Heart right ventricle (tissue), 16 donors: ENCODE results near the gene RPA1. TPM values are rescaled to one million over a fixed set of nuclear protein-coding genes. Genes with fewer than 3 reads are reported as not detected.

ENCODE experiments used
- ATAC-seq, 8 donors: fragments of 200-7000 bp; cut with Tn5 transposase; one replicate each; pipeline ENCODE4 v1.9.1; 2020; ENCODE audit warnings: mild to moderate bottlenecking in 8 of 8, moderate library complexity in 8 of 8, moderate number of reproducible peaks in 1 of 8
- DNase-seq, 2 donors: peaks; one replicate each; pipeline ENCODE4 v3.0.0-alpha.2; 2020
- H3K27ac ChIP-seq, 10 donors: fragments of 200-600 bp; sonication (generic) in 2 of 10; one replicate each; pipeline versions ENCODE4 v1.5.0 to v1.8.0; 2020 to 2022; ENCODE audit warnings: mild to moderate bottlenecking in 3 of 10
- H3K27me3 ChIP-seq, 7 donors: fragments of 200-600 bp; one replicate each; pipeline ENCODE4 v1.8.0; 2021 to 2022; ENCODE audit warnings: mild to moderate bottlenecking in 2 of 7
- H3K36me3 ChIP-seq, 9 donors: fragments of 200-600 bp; sonication (generic) in 1 of 9; one replicate each; pipeline versions ENCODE4 v1.5.0 to v1.8.0; 2020 to 2022; ENCODE audit warnings: mild to moderate bottlenecking in 2 of 9
- H3K4me1 ChIP-seq, 9 donors: fragments of 200-600 bp; sonication (generic) in 1 of 9; one replicate each; pipeline versions ENCODE4 v1.5.0 to v1.8.0; 2020 to 2022; ENCODE audit warnings: mild to moderate bottlenecking in 4 of 9
- H3K4me3 ChIP-seq, 10 donors: fragments of 200-600 bp; sonication (generic) in 2 of 10; one replicate each; pipeline versions ENCODE4 v1.5.0 to v1.8.0; 2020 to 2022; ENCODE audit warnings: mild to moderate bottlenecking in 7 of 10, moderate library complexity in 2 of 10
- H3K9me3 ChIP-seq, 11 donors: fragments of 200-600 bp in 10 of 11; sonication (generic) in 2 of 11; one replicate each; pipeline versions ENCODE4 v1.5.0 to v1.8.0; 2013 to 2022; ENCODE audit warnings: mild to moderate bottlenecking in 2 of 11, control low read depth in 1 of 11, moderate library complexity in 1 of 11
- CTCF ChIP-seq, 9 donors: fragments of 200-600 bp; sonication (generic) in 2 of 9; IDR thresholded peaks; one replicate each; pipeline versions ENCODE4 v1.5.0 to v1.8.0; 2021 to 2022; ENCODE audit warnings: antibody characterized with exemption in 9 of 9, mild to moderate bottlenecking in 5 of 9, moderate library complexity in 1 of 9
- WGBS, 2 donors: extraction: QIAGEN DNeasy Blood & Tissue Kit; methylation state at CpG; one replicate each; pipeline ENCODE4 v1.1.7; 2013; ENCODE audit warnings: inconsistent platforms in 1 of 2; 5-methylcytosine and 5-hydroxymethylcytosine counted together
- intact Hi-C, 10 donors: fragments of 100-400 bp; cut with DNase I; formaldehyde crosslinking; loops; one replicate each; pipeline versions ENCODE4 v1.11.1 to v1.14.2; 2022
- polyA plus RNA-seq, 2 donors: library from polyadenylated mRNA; stranded (reverse); fragments of 200-250 nt; gene quantifications; one replicate each; pipeline ENCODE4 v1.2.3, GENCODE V29; 2013
- total RNA-seq, 10 donors: library from RNA; stranded (reverse); fragmentation: NEBNext Ultra II Directional in 3 of 10; extraction: Animal tissue kit (Norgen Biotek cat#: 25700) in 3 of 10; gene quantifications; one replicate each; pipeline versions ENCODE4 v1.2.1 to v1.2.4, GENCODE V29; 2021 to 2023
- donor health status: Arrhythmogenic right ventricular cardiomyopathy.
- donor health status: ischemic (EF 13 %, LVEDD 7.1; RV severe dilation, severe dysfunction).
- donor health status: healthy with polysubstance abuse.
- donor health status: DM: no; HTN: yes; CAD: no.
- donor health status: DM: no; HTN: no; CAD: no.
- donor health status: ischemic (EF 25% LVEDD 6.9; RV normal size, moderate dysfunction).
- donor health status: ischemic (EF 25% LVEDD 5.7; RV mildly dilated, moderate dysfunction).
- donor health status: healthy.
- donor health status: DM: yes; HTN: yes; CAD: no.
- donor health status: Ischemic cardiomyopathy.
- donor health status: ischemic (EF 35%, LVEDD 5.7; RV mildly dilated, moderate dysfunction).
- donor health status: nonischemic (EF 11% LVEDD 7.7; RV severe dilation, severe dysfunction).
- donor health status: DM: yes; HTN: yes; CAD: no.
- donor health status: PGD.
- donor health status: ischemic (EF 29% LVEDD 5.4; RV normal size, mild dysfunction).
- donor health status: nonischemic (EF 23%, LVEDD 6.1; RV moderate dilation, normal function).

The RPA1 gene
- total and polyA plus RNA-seq, 12 donors = 7.2 to 96.6 (median 65.9) TPM

- ATAC-seq = no peak
- TF ChIP-seq CTCF (IDR thresholded peaks at IDR 0.05) = no peak
- Histone ChIP-seq H3K9me3 (no peaks in the 10 kb centered on the region), H3K4me1 (peaks cover 2 to 45% (median 18%) of the 10 kb centered on the region in 9 donors), H3K36me3 (peaks cover 0 to 50% (median 12%) of the 10 kb centered on the region in 9 donors), H3K4me3 (peak overlapping the region; percentile 50 to 97 (median 79)), H3K27ac (peak overlapping the region in 9 of 10 donors; percentile 75 to 91 (median 88)), H3K27me3 (no peaks in the 10 kb centered on the region)
- intact Hi-C loops = no loop called here
- WGBS, 2 donors = 1 to 2% methylated on average over 11 of the region's 11 CpGs
- no peak for DNase-seq
These were observed 483 bp downstream of the RPA1 start for GRCh38 chr17:1830288-1830687.

- Histone ChIP-seq H3K36me3 (peaks cover 0 to 45% (median 0%) of the 10 kb centered on the region in 9 donors), H3K4me3 (no peak overlapping the region), H3K9me3 (no peaks in the 10 kb centered on the region), H3K27me3 (no peaks in the 10 kb centered on the region), H3K4me1 (peaks cover 2 to 38% (median 11%) of the 10 kb centered on the region in 9 donors), H3K27ac (no peak overlapping the region)
- DNase-seq (no peak), ATAC-seq (no peak)
- WGBS, 2 donors = 89 to 90% methylated on average over 12 of the region's 12 CpGs
- no peak for TF ChIP-seq CTCF (IDR thresholded peaks at IDR 0.05)
- intact Hi-C loops = no loop called here
These were observed 4.8 kb downstream of the RPA1 start for GRCh38 chr17:1834380-1835149.

GRCh38 chr17:1839516-1839915, 9.7 kb downstream of the RPA1 start:
- Histone ChIP-seq H3K36me3 (peaks cover 0 to 51% (median 17%) of the 10 kb centered on the region in 9 donors), H3K27me3 (no peaks in the 10 kb centered on the region), H3K27ac (no peak overlapping the region), H3K4me1 (peaks cover 0 to 11% (median 4%) of the 10 kb centered on the region in 9 donors), H3K4me3 (no peak overlapping the region), H3K9me3 (no peaks in the 10 kb centered on the region)
- ATAC-seq (peak in 2 of 8 donors; percentile 33 to 56), DNase-seq (no peak)
- intact Hi-C loops = no loop called here
- WGBS, 2 donors = 85 to 89% methylated on average over 4 of the region's 4 CpGs
- no peak for TF ChIP-seq CTCF (IDR thresholded peaks at IDR 0.05)

GRCh38 chr17:1843947-1844346, 14.1 kb downstream of the RPA1 start:
- peaks cover 0 to 71% (median 21%) of the 10 kb centered on the region in 9 donors for H3K36me3 ChIP-seq
- WGBS, 2 donors = 70 to 73% methylated on average over 9 of the region's 9 CpGs
- no peaks in the 10 kb centered on the region for H3K9me3 ChIP-seq
- peak in 4 of 8 donors; percentile 4 to 60 (median 39) for ATAC-seq
- DNase-seq = peak in 1 of 2 donors; percentile 16
- peaks cover 0 to 26% (median 10%) of the 10 kb centered on the region in 9 donors for H3K4me1 ChIP-seq
- H3K27ac ChIP-seq = peak overlapping the region in 5 of 10 donors; percentile 14 to 43 (median 31)
- H3K4me3 ChIP-seq = peak overlapping the region in 1 of 10 donors; percentile 1
- no peak for TF ChIP-seq CTCF (IDR thresholded peaks at IDR 0.05)
- H3K27me3 ChIP-seq = no peaks in the 10 kb centered on the region
- intact Hi-C loops = loop anchor here in 3 of 10 donors (5.0 to 10.0 kb wide), 4 partner anchors 42 to 129 kb away; partner anchors contain the start of gene TLCD2 (in 1 of the 3)
